Fibroblast of skin of left quadriceps (primary cell): ENCODE measurements around the gene TWF2.

ENCODE experiments used
- DNase-seq, 2 experiments: peaks; one replicate each; pipeline ENCODE4 v3.0.0-alpha.2; 2013; ENCODE audit warnings: low read depth in 2 of 2

The TWF2 gene

DNA sequence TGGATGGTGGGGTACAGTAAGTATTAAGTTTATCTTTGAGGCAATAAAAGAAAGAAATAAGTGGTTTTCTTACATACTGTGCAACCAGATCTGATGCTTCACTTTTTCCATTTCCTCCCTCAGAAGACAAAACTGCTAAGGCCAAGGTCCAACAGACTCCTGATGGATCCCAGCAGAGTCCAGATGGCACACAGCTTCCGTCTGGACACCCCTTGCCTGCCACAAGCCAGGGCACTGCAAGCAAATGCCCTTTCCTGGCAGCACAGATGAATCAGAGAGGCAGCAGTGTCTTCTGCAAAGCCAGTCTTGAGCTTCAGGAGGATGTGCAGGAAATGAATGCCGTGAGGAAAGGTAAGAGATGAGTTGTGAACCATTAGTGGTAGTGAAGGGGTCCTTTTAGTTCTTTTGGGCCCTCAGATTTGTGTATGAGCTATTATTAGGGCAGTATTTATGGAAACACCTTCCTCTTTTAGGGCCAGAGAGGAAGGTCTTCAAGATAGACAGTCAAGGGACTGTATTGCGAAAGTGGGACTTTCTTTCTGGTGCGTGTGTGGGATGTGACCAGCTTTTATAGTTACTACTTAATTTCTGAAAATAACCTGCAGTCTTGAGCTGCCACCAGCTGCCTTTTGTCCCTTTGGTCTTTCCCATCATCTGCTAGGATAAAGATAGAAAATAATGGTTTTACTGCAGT, 36.4 kb downstream of the TWF2 start:
- no peak for DNase-seq

DNA sequence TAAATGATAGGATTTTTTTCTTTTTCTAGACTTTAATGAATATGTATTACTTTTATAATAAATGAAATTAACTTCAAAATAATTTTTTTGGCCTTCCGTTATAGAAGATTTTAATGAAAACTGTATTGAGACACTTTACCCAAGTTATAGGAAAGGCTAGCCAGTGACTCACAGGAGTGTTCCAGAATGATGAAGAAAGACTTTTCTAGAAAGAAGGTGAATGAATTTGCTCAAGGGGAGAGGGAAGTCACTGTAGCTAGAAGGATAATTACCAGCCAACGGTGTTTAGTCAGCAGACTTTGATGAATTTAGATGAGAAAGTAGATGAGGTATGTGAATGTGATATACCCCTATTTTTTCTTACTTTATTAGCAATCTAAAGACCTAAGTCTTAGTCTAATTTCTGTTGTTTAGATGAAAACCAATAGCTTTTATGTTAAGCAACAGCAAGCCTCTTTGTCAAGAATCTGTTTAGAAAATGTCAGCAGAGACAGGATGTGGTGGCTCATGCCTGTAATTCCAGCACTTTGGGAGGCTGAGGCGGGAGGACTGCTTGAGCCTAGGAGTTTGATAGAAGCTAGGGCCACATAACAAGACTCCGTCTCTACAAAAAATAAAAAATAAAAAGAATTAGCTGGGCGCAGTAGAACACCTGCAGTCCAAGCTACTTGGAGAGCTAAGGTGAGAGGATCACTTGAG, 37.8 kb downstream of the TWF2 start:
- DNase-seq = no peak

DNA sequence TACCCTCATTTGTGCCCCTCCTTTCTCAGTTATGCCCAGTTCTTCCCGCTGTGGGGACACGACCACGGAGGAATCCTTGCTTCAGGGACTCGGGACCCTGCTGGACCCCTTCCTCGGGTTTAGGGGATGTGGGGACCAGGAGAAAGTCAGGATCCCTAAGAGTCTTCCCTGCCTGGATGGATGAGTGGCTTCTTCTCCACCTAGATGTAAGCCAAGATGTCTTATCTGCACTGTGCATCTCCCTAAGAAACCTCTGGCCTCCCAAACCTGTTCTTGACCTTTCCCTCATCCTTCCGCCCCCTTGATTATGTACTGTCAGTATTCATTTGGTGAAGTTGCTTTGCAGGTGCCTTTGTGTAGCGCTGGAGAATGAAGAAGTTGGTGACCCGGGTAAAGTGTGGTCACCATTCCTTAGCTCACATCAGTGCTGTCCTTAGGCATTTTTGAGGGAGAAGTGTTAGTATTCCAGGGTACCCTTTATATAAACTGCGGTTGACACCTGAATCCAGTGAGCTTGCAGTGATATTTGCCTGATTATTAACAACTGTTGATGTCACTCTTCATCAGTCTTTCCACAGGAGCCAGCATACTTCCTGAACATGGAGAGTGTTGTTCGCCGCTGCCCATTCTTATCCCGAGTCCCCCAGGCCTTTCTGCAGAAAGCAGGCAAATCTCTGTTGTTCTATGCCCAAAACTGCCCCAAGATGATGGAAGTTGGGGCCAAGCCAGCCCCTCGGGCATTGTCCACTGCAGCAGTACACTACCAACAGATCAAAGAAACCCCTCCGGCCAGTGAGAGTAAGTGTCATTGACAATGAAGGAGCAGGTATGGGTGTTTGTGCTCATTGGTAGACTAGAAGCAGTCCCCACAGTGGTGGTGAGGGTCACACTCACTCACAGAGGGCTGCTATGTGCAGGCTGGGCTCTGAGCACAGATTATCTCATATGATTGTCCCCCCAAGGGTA, 40.0 kb downstream of the TWF2 start:
- no peak for DNase-seq

DNA sequence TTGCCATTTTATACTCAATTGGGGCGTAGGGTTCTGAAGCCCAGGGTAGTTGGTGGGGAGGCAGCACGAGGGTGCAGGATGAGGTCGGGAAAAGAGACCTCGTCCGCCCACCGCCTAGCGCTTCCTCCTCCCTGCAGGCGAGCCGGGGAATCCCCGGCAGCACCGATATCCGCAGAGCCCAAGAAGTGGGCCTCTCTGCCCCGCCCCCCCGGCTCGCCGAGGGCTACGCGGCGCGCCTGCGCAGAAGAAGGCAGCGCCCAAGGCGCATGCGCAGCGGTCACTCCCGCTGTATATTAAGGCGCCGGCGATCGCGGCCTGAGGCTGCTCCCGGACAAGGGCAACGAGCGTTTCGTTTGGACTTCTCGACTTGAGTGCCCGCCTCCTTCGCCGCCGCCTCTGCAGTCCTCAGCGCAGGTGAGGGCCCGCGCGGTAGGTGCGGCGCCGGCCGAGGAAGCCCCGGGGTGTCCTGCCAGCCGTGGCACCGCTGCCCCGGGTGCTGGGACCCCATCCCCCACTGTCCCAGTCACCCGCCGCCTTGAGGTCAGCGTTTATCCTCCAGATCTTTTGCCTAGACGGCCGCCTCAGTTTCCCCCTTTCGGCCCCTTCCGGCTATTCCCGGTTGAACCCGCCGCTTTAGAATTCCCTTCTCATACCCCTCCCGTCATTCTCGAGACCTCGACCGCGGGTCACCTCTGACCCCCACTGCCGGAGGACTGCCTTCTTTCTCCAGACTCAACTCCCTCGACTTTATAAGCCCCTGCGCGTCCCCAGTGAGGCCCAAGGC, 40.9 kb downstream of the TWF2 start, which contains the start of gene ALAS1:
Gene ALAS1 (plus strand): TSS at position 319 of the 784 bp plus-strand sequence. CDS start 1,082 bp downstream, outside the sequence.
- DNase-seq = peak; percentile 70 to 72

DNA sequence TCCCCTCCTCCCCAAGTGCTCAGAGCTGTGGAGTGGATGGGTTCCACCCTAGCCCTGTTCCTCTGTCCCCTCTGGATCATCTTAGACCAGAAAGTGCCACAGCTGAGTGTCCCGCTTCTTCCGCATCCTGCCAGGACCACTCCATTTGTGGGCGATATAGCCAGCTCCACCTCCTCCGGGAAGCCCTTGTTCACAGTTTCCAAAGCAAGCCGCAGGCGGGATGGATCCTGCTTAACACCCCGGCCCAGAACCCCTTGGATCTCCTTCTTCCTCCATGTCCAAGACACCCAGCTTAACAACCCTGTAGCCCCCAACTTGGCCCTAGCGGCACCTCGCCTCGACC, 41.5 kb downstream of the TWF2 start:
- DNase-seq = no peak

DNA sequence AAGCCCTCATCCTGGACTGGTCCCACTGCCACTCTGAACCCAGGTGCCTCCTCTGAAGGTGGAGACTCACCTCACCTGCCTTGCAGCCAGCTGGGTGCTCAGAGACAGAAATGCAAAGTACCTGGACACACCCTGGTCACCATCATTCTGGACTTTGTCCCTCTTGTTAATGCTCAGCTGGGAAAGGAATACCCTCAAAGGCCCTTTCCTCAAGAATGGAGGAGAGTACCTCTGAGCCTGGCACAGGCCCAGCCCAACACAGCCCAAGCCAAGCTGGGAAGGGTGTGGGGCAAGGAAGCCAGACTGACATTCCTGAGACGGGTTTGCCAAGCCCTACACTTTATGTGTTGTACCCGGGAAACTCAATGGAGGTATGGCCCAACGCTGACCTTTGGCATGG, 42.0 kb downstream of the TWF2 start:
- DNase-seq = no peak

DNA sequence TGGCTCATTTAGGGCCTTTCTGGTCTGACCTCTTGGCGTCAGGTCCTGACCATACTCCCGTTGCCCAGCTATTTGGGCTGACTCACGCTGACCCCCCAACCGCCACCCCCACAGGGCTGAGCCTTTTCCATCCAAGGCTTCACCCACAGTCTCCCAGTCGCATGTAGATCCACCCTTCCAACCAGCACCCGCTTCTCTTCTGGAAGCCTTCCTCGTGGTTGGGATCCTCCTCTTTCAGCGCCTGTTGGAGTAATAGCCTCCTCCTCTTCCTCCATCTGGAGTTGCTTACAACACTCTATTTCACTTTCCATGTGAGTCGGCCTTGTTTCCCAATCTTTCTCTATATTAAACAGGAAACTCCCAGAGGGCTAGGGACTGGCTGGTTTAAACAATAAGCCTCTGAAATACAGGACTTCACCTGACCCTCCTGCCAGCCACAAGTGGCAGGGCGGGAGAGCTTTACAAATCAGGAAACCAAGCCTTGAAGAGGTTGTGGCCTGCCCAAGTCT, 43.1 kb downstream of the TWF2 start:
- DNase-seq = peak in 1 of 2 experiments; percentile 30

DNA sequence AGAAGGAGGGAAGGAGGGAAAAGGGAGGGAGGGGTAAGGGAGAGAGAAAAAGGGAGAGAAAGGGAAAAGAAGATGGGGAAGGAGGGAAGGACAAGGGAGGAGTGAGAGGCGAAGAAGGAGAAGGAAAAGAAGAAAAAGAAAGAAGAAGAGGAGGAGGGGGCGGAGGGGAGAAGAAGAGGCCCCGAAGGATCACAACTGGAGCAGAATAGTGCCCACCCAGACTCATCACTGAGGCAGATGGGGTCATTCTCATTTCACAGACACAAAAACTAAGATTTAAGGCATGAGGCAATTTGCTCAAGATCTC, 43.7 kb downstream of the TWF2 start:
- no peak for DNase-seq

DNA sequence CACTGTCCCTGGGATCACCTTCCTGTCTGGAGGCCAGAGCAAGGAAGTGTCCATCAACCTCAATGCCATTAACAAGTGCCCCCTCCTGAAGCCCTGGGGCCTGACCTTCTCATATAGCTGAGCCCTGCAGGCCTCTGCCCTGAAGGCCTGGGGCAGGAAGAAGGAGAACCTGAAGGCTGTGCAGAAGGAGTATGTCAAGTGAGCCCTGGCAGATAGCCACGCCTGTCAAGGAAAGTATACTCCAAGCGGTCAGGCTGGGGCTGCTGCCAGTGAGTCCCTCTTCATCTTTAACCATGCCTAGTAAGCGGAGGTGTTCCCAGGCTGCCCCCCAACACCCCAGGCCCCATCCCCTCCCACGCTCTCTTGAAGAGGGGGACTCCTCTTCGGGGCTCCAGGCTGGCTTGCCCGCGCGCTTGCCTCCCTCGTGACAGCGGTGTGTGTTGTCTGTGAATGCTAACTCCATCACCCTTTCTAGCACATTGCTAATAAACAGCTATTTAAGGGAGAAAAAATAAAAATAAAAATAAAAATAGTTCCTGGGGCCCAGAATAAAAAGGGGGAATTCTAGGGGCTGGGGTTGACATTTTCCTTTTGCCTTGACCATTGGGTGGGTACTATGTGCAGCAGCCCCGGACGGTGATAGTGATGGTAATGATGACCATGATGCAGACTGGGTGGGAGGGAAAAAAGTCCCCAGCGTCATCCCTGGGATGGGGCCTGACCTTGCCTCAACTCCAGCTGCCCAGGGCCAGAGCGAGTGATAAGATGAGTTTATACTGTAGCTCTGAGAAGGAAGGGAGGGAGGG, 44.3 kb downstream of the TWF2 start:
- no peak for DNase-seq

DNA sequence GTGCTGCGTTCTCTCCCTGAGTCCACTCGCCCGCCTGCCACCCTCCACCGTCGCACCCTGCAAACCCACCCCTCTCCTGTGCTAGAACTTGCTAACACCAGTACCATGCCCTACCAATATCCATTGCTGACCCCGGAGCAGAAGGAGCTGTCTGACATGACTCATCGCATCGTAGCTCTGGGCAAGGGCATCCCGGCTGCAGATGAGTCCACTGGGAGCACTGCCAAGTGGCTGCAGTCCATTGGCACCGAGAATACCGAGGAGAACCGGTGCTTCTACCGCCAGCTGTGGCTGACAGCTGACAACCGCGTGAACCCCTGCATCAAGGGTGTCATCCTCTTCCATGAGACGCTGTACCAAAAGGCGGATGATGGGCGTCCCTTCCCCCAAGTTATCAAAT, 45.9 kb downstream of the TWF2 start:
- no peak for DNase-seq

DNA sequence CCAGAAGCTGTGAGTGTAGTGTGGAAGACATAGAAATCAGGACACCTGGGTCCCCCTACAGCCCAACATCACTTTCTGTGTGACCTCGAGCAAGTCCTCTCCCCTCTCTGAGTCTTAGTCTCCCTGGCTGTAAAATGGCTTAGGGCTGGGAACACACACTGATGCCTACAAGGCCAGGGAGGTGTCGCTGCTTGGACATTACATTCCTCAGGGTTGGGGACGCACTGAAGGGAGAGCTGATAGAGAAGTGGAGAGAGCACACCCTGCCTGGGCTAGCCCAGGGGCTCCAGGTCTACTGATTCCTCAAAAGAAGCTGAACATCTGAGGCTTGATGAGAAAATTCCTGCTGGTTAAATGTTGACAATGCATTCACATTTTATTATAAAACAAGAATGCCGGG, 47.3 kb downstream of the TWF2 start:
- no peak for DNase-seq

DNA sequence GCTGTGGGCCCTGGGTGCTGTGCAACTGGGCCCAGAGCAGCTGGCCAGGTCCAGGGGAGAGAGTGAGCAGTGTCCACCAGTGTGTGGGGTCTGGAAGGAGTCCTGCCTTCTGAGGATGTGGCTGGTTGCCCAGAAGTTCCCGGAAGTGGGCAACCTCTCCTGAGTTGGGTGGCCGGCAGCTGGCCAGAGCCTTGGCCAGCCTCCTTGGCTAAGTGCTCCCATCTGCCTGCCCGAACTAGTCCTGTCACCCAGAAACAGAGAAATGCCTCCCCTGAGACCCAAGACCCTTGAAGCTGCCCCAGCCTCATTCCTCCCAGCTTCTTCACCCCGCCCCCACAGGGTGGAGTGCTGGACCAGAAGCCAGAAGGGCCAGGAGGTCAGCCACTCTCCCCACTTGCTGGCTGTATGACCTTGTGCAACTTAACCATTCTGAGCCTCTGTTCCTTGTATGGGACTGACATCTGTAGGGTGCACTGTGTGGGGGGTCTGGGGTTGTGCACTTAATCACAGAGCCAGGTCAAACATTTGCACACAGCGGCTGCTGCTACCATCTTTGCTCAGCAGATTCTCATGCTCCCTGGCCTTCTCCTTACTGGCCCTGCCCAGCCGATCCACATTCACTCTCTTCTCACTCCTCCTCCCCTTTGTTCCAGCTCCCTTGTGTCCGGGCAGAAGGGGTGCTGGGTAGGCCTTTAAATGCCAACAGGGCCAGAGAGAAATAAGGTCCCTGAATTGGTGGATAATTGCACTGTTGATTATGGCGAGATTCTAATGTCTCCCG, 48.5 kb downstream of the TWF2 start:
- no peak for DNase-seq

DNA sequence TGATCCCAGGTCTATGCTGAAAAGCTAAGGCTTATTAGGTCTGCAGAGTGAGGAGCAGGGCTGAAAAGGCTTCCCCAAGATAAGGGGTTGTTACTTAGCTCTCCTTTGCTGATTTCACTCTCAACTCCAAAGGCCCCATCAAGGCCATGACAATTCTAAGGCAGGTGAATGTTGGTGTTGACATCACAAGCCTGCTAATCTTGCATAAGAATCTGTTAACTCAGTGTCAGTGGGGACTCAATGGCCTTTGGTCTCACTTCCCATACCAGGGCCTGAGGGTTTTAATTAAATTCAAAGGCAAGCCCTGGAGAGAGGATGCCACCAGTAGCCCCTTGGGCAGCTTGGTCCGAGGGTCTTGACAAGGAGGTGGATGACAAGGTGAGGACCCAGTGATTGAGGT, 50.4 kb downstream of the TWF2 start:
- no peak for DNase-seq

DNA sequence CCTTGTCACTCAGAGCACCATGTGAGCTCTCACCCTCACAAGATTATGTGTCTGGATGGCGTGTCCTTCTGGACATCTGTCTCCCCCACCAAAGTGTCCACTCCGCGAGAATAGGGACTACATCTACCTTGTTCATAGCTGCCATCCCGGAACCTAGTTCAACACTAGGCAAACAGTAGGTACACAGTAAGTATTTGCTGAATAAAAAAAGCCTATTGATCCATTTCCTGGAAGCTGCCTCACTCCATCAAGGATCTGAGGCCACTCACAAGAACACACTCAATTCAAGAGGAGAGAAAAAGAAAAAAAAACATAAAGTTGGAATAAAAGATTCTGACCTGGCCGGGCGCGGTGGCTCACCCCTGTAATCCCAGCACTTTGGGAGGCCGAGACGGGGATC, 52.2 kb downstream of the TWF2 start:
- no peak for DNase-seq

DNA sequence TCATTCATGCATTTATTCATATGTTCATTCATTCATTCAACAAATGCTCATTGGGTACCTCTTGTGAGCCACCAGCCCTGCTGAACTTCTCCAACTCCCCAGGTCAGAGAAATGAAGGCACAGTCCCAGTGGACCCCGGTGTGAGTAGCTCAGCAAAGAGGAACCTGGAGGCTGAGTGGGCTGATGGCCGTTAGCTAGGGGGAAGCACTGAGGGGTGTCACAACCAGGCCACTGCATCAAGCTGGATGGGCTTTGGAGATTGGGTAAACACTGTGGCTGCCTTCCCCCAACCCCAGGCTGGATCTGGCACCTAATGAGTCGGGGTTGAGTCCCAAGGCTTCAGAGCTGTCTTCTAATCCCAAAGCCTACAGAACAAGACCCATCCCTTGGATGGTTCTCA, 53.1 kb downstream of the TWF2 start:
- no peak for DNase-seq

DNA sequence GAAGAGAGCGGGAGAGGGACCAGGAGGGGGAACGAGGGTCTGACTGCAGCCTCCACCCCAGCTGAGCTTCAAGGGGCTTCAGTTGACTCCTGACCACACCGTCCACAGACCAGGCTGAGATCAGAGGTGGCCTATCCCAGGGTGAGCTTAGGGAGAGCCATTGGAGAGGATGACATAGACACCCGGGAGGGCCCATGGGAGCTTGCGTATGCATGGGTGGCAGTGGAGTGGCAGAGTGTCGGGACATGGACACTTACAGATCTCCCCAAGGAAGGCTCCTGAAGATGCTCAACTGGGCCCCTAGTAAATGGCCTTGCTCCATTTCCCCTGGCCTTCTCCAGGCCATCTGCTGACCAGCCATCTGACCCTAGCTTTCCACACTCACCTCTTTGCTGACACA, 53.6 kb downstream of the TWF2 start:
- DNase-seq = no peak

DNA sequence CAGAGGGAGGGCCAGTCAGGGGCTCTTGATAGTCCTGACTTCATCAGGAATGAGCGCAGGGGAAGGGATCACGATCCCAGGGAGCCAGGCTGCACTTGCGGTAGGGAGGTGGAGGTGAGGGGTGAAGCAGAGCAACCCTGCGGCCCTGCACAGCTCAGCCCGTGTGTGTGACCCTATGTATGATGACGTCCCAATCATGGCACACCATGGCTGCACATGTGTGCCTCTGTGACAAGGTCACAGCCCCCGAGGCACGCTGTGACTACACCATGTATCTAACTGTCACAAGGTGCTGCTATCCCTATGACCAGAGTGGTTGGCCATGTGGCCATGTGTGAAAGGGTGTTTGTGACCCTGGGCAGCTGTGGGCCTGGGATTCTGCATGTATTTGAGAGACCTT, 54.3 kb downstream of the TWF2 start:
- DNase-seq = no peak

DNA sequence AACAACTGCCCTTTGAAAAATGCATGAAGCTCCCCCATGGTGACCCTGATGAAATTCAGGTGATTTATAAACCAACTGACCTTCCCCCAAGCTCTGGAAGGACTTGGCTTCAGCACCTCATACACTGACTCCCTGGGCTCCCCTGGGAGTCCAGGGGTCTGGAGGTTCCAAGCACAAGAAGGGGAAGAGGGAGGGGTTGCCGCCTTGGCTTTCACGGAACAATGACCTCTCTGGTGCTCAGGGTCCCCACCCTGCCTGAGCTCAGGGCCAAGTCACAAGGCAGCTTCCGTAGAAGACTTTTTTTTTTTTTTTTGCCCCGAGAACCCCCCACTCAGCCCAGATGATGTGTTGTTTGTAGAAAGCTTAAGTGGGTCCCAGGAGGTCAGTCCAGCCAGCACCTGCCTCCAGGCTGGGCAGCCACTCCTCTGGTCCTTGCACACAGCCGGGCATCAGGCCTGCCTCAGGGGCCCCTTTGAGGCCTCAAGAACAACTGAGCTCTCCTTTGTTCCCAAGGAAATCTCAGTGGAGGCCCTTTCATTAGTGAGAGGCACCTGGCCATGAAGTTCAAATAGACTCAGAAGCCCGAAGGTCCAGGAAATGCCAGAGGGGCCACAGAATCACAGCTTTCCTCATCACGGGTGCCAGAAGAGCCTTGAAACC, 55.0 kb downstream of the TWF2 start:
- no peak for DNase-seq

DNA sequence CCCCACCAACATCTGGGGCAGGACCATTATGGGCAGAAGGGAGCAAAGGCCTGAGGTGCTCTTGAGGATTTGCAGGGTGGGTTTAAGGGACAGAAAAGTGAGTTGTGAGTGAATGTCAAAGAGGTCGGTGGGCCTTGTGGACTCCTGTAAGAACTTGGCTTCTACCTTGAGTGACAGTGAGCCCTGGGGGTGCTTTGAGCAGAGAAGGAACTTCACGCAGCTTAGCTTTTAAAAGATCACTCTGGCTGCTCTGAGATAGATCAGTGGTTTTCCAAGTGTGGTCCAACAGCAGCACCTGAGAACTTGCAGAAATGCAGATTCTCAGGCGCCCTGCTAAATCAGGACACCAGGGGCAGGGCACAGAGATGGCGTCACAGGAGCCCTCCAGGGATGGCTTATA, 56.3 kb downstream of the TWF2 start:
- no peak for DNase-seq

DNA sequence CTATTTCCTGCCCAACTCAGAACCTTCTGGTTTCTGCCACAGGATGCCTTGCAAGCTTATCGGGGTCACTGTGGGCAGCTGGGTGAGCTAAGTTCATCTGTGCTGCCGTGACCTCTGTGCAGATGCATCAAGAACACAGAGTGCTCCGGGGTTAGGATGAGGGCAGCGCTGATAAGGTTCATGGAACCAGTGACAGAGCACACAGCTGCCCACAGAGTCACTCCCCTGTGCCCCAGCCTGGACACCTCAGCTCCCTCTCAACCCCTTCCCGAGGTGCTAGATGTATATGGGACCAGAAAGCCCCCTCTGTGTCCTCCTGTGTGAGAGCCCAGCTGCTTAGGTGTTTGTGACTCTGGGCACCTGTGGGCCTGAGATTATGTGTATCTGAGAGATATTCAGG, 56.8 kb downstream of the TWF2 start:
- DNase-seq = no peak
